Neural progenitor cell (in vitro differentiated cells): ENCODE data around the gene GYG1.

ENCODE experiments used
- EZH2 ChIP-seq: fragments of 200-600 bp; sonication (generic); IDR thresholded peaks from 2 replicates; pipeline ENCODE4 v1.6.1; 2017; ENCODE audit warnings: antibody characterized with exemption, mild to moderate bottlenecking, moderate library complexity
- TF ChIP-seq, protein P1 (sequence below): fragments of 200-600 bp; sonication (generic); IDR thresholded peaks from 2 replicates; pipeline ENCODE4 v1.5.1; 2017; ENCODE audit warnings: antibody characterized with exemption, mild to moderate bottlenecking

DNA sequence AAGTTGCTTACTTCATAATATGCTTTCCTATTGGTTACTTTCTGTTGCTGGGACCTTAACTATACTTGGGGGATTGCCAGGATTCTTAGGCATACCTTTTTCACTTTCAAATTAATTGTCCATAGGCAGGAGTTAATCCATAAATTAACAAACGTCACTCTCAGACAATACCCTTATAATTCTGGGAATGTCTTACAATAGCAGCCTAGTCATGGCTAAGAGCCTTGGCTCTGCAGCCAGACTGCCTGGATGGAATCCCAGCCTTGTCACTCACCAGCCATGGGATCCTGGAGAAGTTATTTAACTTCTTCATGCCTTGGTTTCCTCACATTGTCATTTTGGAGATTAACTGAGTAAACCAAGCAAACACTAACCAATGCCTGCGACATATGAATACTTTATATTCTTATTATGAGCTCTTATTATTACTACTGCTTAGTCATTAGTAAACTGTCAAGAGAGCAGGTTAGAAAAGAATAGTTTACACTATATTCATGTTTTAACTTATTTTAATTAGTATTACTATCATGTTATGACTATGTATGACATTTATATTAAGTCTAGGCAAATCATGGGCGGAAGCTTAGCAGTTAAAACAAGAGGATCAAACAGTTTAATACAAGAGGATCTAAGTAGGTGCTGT lies 29.0 kb downstream of the GYG1 start:
- TF ChIP-seq, protein P1, sequence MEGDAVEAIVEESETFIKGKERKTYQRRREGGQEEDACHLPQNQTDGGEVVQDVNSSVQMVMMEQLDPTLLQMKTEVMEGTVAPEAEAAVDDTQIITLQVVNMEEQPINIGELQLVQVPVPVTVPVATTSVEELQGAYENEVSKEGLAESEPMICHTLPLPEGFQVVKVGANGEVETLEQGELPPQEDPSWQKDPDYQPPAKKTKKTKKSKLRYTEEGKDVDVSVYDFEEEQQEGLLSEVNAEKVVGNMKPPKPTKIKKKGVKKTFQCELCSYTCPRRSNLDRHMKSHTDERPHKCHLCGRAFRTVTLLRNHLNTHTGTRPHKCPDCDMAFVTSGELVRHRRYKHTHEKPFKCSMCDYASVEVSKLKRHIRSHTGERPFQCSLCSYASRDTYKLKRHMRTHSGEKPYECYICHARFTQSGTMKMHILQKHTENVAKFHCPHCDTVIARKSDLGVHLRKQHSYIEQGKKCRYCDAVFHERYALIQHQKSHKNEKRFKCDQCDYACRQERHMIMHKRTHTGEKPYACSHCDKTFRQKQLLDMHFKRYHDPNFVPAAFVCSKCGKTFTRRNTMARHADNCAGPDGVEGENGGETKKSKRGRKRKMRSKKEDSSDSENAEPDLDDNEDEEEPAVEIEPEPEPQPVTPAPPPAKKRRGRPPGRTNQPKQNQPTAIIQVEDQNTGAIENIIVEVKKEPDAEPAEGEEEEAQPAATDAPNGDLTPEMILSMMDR, result no peak
- no peak for TF ChIP-seq EZH2
